HepG2 (cell line): Measurements from ENCODE around the gene TM4SF4. TPM values are rescaled to one million over a fixed set of nuclear protein-coding genes. Genes with fewer than 3 reads are reported as not detected.

Source experiments
- ATAC-seq: fragments of 200-7000 bp; cut with Tn5 transposase; 3 replicates; pipeline ENCODE4 v1.9.1; 2020; ENCODE audit warnings: mild to moderate bottlenecking, moderate library complexity
- BruUV-seq: library from RNA; stranded (reverse); fragments of 400-500 nt; replicated peaks from 2 replicates; lab custom pipeline; 2021; lab: Mats Ljungman, UMichigan
- CTCF ChIA-PET: fragments of 300-600 bp; formaldehyde crosslinking; extraction: SDS; loops from one replicate; lab custom pipeline; 2021; ENCODE audit warnings: low total read pairs, inconsistent platforms, low intra/inter-chr PET ratio; lab: Yijun Ruan, JAX
- POLR2A ChIA-PET: fragments of 350-600 bp; sonication (Branson Sonifier 250); formaldehyde crosslinking; loops from one replicate; lab custom pipeline; 2020; ENCODE audit warnings: antibody characterized with exemption, inconsistent platforms; lab: Yijun Ruan, JAX
- DNase-seq: peaks from one replicate; pipeline ENCODE4 v3.0.0-alpha.2; 2015; ENCODE audit warnings: low spot score
- FAIRE-seq: peaks from 3 replicates; lab custom pipeline; 2011; peaks lifted over from hg19 to GRCh38; lab: Jason Lieb, UNC
- H2AFZ ChIP-seq: one replicate; pipeline ENCODE4 v1.6.1; 2011; ENCODE audit warnings: low read length, inconsistent platforms
- H3K27ac ChIP-seq: fragments of 300-600 bp; 3 replicates; pipeline ENCODE4 v1.8.0; 2011; ENCODE audit warnings: mixed run types, mild to moderate bottlenecking, mixed read lengths, low read length, inconsistent platforms; ENCODE audit not compliant: insufficient read depth; ENCODE audit errors: extremely low read length
- H3K27me3 ChIP-seq, 2 experiments: fragments of 200-600 bp in 1 of 2; 2 replicates in 1 of 2; 3 replicates in 1 of 2; pipeline versions ENCODE4 v1.6.0 to v1.8.0; 2011; ENCODE audit warnings: low read length in 2 of 2, mild to moderate bottlenecking in 2 of 2, moderate library complexity in 2 of 2, inconsistent platforms in 1 of 2; ENCODE audit not compliant: insufficient read depth in 2 of 2, control insufficient read depth in 1 of 2
- H3K36me3 ChIP-seq, 2 experiments: fragments of 200-600 bp in 1 of 2; replicated peaks in 1 of 2; 2 replicates in 1 of 2; 3 replicates in 1 of 2; pipeline versions ENCODE4 v1.5.1 to v1.8.0; 2011; ENCODE audit warnings: low read length in 2 of 2, inconsistent platforms in 1 of 2; ENCODE audit not compliant: insufficient read depth in 2 of 2, control insufficient read depth in 1 of 2
- H3K4me1 ChIP-seq: 2 replicates; pipeline ENCODE4 v1.5.1; 2012; ENCODE audit warnings: low read length, inconsistent platforms; ENCODE audit not compliant: insufficient read depth
- H3K4me2 ChIP-seq: 2 replicates; pipeline ENCODE4 v1.6.0; 2011; ENCODE audit warnings: low read depth, low read length, inconsistent platforms
- H3K4me3 ChIP-seq, 3 experiments: fragments of 200-600 bp in 1 of 3; sonication (generic), shearing (Covaris generic) in 1 of 3; replicated peaks in 1 of 3; 2 replicates each; pipeline ENCODE4 v1.5.1; 2011 to 2016; ENCODE audit warnings: low read length in 3 of 3, inconsistent platforms in 2 of 3, low read depth in 2 of 3, mild to moderate bottlenecking in 2 of 3, control low read depth in 1 of 3, mixed read lengths in 1 of 3; ENCODE audit not compliant: insufficient read depth in 1 of 3
- H3K79me2 ChIP-seq: one replicate; pipeline ENCODE4 v1.6.1; 2011; ENCODE audit warnings: low read length, inconsistent platforms; ENCODE audit not compliant: insufficient read depth
- H3K9ac ChIP-seq: 2 replicates; pipeline ENCODE4 v1.6.0; 2011; ENCODE audit warnings: mild to moderate bottlenecking, low read depth, low read length, inconsistent platforms; ENCODE audit not compliant: insufficient read depth
- H3K9me3 ChIP-seq: 2 replicates; pipeline ENCODE4 v1.5.1; 2012; ENCODE audit warnings: mild to moderate bottlenecking, low read length
- H4K20me1 ChIP-seq: 2 replicates; pipeline ENCODE4 v1.6.0; 2011; ENCODE audit warnings: inconsistent platforms, mild to moderate bottlenecking, low read length, moderate library complexity; ENCODE audit not compliant: insufficient read depth
- ATAD3A ChIP-seq: sonication (generic); formaldehyde crosslinking; IDR thresholded peaks from 2 replicates; pipeline ENCODE4 v1.4.0; 2020; ENCODE audit warnings: missing genetic modification reagents
- DR1 ChIP-seq: sonication (generic); formaldehyde crosslinking; IDR thresholded peaks from 2 replicates; pipeline ENCODE4 v1.8.0; 2021; ENCODE audit warnings: mild to moderate bottlenecking, missing genetic modification reagents, inconsistent platforms
- ZNF12 ChIP-seq: sonication (generic); formaldehyde crosslinking; IDR thresholded peaks from 2 replicates; pipeline ENCODE4 v1.5.0; 2020; ENCODE audit warnings: missing genetic modification reagents
- ZNF326 ChIP-seq: sonication (generic); formaldehyde crosslinking; IDR thresholded peaks from 2 replicates; pipeline ENCODE4 v1.4.0; 2020; ENCODE audit warnings: missing genetic modification reagents, borderline replicate concordance
- in situ Hi-C: cut with HindIII; loops from 2 replicates; pipeline ENCODE4 v1.10.0; 2017; ENCODE audit warnings: low pct_unique_long_range_greater_than_20kb; ENCODE audit not compliant: extremely low pct_ligation_motif_present
- intact Hi-C: fragments of 100-400 bp; cut with micrococcal nuclease; formaldehyde crosslinking; loops from one replicate; pipeline ENCODE4 v1.10.0; 2022; ENCODE audit not compliant: unreplicated experiment
- polyA plus RNA-seq, 8 experiments: library from polyadenylated mRNA; depleted of rRNA in 3 of 8; stranded (reverse) in 7 of 8; unstranded in 1 of 8; fragments of >200 nt; fragmentation: Illumina TruSeq in 4 of 8; extraction: Trizol in 4 of 8; gene quantifications; 2 replicates each; pipeline versions ENCODE4 v1.2.1 to v1.2.3, GENCODE V29; 2011 to 2016; ENCODE audit warnings: low read depth in 4 of 8, missing spikeins in 1 of 8, mixed read lengths in 1 of 8; ENCODE audit not compliant: insufficient read depth in 1 of 8
- total RNA-seq, 5 experiments: library from RNA; depleted of rRNA; stranded (reverse); fragments of >200 nt; fragmentation: Illumina TruSeq; extraction: Trizol; gene quantifications; 2 replicates each; pipeline ENCODE4 v1.2.3, GENCODE V29; 2016; ENCODE audit warnings: low read depth in 1 of 5
- TF ChIP-seq, protein P1 (sequence below): sonication (generic); formaldehyde crosslinking; IDR thresholded peaks from 2 replicates; pipeline ENCODE4 v1.4.0; 2020; ENCODE audit warnings: missing genetic modification reagents

Gene TM4SF4
- total and polyA plus RNA-seq, 2 of the 13 experiments (the other 11 are each of a cell fraction or from before 2014, with no cell fraction given), result 0.63 to 0.95 TPM

DNA sequence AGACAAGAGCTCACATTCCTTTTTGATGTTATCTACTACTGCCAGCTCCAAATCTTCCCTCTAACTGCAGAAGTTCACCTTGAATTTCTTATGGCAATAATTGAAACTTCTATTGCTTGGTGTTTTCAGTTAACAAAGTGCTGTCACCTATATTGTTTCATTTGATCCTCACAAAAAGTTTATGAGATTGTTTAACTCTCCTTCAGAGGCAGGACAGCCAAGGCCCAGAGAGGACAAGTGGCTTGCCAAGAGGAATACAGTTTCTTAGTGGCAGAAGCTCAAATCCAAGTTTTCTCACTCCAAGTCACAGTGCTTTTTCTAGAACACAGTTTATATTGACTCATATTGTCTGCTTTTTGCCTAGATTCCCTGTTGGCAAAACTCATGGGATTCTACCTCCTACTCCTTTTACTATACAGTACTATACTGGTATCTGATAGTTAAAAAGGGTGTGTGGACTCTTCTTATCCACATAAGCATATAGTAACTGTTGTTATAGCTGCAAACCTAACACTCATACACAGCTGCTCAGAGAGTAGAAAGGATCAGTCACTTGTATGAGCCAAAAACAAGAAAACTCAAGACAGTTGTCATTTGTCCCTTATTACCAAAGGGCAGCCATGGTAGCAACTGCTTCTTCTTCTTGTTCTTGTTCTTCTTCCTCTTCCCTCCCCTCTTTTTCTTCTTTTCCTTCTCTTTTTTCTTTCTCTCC, 15.9 kb downstream of the TM4SF4 start:
- CTCF ChIA-PET, result no interaction called here
- Histone ChIP-seq H3K27me3 (no peaks in the 10 kb centered on the region), H3K27ac (no peak overlapping the region), H3K79me2 (no peaks in the 10 kb centered on the region), H3K36me3 (no peaks in the 10 kb centered on the region), H3K9me3 (no peaks in the 10 kb centered on the region), H3K9ac (no peak overlapping the region), H3K4me3 (no peak overlapping the region), H4K20me1 (no peaks in the 10 kb centered on the region), H2AFZ (no peak overlapping the region), H3K4me1 (peaks cover 40% of the 10 kb centered on the region), H3K4me2 (no peak overlapping the region)
- POLR2A ChIA-PET, result no interaction called here
- in situ Hi-C loops, result no loop called here
- BruUV-seq, result no TSS peak
- no peak for DNase-seq
- TF ChIP-seq ZNF12 (CRISPR knock-in tag) (peak; percentile 99), ATAD3A (no peak), ZNF326 (CRISPR knock-in tag) (no peak), DR1 (CRISPR knock-in tag) (no peak)
- TF ChIP-seq, protein P1, sequence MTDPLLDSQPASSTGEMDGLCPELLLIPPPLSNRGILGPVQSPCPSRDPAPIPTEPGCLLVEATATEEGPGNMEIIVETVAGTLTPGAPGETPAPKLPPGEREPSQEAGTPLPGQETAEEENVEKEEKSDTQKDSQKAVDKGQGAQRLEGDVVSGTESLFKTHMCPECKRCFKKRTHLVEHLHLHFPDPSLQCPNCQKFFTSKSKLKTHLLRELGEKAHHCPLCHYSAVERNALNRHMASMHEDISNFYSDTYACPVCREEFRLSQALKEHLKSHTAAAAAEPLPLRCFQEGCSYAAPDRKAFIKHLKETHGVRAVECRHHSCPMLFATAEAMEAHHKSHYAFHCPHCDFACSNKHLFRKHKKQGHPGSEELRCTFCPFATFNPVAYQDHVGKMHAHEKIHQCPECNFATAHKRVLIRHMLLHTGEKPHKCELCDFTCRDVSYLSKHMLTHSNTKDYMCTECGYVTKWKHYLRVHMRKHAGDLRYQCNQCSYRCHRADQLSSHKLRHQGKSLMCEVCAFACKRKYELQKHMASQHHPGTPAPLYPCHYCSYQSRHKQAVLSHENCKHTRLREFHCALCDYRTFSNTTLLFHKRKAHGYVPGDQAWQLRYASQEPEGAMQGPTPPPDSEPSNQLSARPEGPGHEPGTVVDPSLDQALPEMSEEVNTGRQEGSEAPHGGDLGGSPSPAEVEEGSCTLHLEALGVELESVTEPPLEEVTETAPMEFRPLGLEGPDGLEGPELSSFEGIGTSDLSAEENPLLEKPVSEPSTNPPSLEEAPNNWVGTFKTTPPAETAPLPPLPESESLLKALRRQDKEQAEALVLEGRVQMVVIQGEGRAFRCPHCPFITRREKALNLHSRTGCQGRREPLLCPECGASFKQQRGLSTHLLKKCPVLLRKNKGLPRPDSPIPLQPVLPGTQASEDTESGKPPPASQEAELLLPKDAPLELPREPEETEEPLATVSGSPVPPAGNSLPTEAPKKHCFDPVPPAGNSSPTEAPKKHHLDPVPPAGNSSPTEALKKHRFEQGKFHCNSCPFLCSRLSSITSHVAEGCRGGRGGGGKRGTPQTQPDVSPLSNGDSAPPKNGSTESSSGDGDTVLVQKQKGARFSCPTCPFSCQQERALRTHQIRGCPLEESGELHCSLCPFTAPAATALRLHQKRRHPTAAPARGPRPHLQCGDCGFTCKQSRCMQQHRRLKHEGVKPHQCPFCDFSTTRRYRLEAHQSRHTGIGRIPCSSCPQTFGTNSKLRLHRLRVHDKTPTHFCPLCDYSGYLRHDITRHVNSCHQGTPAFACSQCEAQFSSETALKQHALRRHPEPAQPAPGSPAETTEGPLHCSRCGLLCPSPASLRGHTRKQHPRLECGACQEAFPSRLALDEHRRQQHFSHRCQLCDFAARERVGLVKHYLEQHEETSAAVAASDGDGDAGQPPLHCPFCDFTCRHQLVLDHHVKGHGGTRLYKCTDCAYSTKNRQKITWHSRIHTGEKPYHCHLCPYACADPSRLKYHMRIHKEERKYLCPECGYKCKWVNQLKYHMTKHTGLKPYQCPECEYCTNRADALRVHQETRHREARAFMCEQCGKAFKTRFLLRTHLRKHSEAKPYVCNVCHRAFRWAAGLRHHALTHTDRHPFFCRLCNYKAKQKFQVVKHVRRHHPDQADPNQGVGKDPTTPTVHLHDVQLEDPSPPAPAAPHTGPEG (CRISPR knock-in tag), result no peak
- no peak for ATAC-seq
- intact Hi-C loops, result loop anchor here (5.0 kb wide), 1 partner anchor 198 kb away; no protein-coding TSS in a partner anchor
- no peak for FAIRE-seq
